GM21515 (cell line): ENCODE results near the gene RBM24.
"Not testable (repeated sequence)": the region's sequence is repeated elsewhere in the genome, so short reads cannot be mapped to it uniquely, and the experiment has no call there.

Experiments used
- ATAC-seq: cut with Tn5 transposase; IDR thresholded peaks from one replicate; pipeline ENCODE4 v1.9.1; 2021; ENCODE audit not compliant: unreplicated experiment

RBM24 gene

DNA sequence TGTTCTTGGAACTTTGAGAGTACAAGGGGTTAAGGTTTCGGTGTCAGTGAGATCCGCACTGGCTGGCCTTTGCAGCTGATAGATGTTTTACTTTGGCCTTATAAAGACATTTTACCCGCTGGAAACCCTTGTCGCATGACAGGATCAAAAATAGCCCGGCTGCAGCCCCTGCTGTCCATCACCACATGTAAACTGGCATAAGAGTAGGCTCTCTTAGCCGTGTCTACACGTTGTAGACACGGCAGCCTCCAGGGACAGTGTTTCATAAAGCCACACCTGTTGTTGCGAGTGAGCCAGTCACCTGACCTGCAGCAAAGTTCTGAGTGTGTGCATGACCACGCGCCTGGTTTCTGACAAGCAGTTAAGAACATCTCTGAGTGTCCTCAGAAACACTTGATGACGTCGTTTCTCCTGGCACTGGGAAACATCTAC is 8.5 kb downstream of the RBM24 start:
- no peak for ATAC-seq

DNA sequence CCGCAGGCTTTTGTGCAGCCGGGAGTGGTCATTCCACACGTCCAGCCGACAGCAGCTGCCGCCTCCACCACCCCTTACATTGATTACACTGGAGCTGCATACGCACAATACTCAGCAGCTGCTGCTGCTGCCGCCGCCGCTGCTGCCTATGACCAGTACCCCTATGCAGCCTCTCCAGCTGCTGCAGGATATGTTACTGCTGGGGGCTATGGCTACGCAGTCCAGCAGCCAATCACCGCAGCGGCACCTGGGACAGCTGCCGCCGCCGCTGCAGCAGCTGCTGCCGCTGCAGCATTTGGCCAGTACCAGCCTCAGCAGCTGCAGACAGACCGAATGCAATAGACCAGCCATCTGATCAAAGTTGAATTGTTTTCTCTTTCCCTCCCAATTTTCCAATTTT is 10.6 kb downstream of the RBM24 start:
- no peak for ATAC-seq

DNA sequence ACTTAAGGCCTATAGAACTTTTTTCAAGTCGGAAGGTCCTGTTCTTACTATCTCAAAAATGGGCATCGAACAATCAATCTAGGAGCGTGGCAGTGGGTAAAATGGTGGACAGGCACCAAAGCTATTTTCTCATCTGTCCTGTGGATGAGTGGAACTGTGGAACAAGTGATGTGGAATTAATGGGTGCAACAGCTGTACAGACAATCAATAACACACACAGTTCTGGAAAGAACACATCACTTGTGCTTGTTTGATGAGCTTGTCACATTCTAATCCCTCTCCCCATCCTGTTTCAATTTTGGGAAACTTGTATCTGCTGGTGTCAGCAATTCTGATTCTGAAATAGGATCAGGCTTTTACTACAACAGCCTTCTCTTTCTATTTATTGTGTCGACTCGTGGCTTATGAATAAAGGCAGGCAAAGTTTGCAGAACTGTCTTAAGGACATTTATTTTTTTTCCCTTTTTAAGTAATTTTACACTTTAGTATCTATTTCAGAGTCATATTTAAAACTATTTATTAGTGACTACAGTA is 11.5 kb downstream of the RBM24 start:
- ATAC-seq = no peak

DNA sequence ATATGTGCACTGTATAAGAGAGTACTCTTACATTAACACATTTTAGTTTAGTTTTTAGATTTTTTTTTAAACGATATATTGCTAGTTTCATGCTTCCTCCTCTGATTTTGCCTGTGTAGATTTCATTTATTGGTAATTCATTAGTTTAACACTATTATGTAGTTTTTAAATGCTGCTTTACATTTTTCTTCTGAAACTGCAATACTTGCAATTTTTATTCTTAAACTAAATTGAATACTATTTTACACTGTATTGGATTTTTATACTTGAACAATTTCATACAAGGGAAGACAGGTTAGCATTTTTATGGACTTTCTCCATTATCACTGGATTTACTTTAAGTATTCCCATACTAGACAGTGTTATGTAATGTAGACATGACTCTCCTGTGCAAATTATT is 12.2 kb downstream of the RBM24 start:
- no peak for ATAC-seq

DNA sequence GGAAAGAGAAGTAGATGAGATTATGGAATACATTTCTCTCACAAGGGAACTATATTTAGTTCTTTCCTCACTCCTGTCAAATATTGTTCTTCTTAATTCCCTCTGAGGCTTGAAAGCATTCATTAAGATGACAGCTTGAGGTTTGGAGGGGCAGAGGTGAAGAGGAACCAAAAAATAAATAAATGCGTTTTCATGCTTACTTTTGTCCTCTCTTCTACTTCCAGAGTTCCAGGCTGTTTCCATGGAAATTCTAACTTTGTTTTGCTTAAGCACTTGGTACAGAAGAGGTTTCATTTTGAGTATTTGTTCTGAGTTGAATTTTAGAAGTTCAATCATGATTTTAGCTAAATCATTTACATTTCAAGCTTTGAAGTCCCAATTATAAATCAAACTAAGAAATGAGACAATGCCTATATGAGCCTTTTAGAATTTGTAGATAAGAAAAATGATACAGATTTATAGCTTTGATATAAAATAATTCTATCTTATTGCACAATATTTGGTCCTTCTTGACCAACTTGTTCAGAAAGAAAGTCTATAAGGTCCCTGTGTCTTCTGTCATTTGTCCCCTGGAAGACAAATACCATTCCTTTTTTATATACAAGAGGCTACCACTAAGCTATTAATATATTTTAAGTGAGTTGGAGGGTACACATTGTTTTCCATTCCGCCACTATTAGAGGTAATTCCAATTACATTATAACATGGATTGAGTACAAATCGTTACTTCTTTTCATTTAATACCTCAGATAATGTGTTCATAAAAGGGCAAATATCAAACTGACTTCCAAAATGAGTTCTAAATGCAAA is 16.3 kb downstream of the RBM24 start:
- no peak for ATAC-seq

DNA sequence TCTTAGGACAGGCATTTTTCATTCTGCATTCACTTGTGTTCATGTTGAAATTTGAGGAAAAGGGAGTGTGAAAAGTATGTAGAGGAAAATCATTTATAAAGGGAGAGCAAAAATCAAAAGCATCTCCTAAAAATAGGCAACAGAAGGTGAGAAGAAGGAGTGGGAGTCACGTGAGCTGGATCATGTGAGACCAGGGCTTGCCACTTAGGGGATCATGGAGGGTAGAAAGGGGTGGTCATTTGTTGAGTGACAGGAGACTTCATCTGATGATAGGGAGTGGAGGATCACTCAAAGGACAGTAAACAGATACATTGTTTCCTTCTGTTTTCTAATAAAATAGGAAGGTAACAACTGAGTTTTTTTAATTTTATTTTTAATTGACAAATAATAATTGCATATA is 17.1 kb downstream of the RBM24 start:
- ATAC-seq = no peak

DNA sequence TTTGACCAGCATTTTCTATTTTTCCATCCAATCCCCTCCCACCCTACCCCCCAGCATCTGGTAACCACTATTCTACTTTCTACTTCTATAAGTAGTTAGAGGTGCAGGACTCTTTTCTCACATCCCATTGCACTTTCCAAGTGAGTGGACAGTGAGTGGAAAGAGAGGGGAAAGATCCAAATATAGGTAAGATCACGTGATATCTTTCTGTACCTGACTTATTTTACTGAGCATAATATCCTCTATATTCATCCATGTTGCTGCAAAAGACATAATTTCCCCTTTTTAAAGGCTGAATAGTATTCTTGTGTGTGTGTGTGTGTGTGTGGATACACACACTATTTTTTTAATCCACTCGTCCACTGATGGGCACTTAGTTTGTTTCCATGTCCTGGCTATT is 18.1 kb downstream of the RBM24 start:
- ATAC-seq = no peak

DNA sequence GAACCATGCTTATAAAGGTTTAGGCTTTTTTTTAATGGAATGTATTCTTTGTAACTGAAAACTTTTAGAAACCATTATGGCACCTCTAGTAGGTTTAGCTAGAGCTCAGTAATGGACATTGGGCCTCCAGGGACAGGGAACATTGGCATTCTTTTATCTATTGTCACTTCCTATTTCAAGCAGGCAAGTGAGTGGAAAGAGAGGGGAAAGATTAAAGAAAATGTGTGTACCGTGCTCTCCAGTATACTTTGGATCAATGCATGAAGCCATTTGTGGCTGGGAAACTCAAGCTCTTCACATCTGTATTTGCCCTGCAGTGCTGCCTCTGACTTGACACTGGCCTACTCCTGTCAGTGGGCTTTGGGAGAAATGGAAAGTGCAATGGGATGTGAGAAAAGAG is 18.6 kb downstream of the RBM24 start:
- ATAC-seq = no peak

DNA sequence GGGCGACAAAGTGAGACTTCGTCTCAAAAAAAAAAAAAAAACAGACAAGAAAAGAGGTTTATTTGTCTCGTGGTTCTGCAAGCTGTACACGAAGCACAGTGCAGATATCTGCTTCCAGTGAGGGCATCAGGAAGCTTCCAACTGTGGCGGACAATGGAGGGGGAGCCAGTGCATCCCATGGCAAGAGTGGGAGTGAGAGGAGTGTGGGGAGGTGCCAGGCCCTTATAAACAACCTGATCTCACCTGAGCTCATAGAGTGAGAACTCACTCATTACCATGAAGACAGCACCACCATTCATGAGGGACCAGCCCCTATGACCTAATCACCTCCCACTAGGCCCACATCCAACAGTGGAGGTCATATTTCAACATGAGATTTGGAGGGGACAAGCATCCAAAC is 19.5 kb downstream of the RBM24 start:
- ATAC-seq = no peak

DNA sequence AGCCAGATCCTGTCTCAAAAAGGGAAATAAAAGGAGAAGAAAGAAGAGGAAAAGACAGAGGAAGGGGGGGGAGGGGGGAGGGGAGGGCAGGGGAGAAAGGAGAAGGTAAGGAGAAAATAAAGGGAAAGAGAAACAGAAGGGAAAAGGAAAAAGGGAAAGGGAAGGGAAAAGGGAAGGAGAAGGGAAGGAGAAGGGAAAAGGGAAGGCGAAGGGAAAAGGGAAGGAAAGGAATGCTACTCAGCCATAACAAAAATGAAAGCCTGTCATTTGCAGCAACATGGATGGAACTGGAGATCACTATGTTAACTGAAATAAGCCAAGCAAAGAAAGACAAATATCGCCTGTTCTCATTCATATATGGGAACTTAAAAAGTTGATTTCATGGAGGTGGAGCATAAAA is 22.3 kb downstream of the RBM24 start:
- no peak for ATAC-seq

DNA sequence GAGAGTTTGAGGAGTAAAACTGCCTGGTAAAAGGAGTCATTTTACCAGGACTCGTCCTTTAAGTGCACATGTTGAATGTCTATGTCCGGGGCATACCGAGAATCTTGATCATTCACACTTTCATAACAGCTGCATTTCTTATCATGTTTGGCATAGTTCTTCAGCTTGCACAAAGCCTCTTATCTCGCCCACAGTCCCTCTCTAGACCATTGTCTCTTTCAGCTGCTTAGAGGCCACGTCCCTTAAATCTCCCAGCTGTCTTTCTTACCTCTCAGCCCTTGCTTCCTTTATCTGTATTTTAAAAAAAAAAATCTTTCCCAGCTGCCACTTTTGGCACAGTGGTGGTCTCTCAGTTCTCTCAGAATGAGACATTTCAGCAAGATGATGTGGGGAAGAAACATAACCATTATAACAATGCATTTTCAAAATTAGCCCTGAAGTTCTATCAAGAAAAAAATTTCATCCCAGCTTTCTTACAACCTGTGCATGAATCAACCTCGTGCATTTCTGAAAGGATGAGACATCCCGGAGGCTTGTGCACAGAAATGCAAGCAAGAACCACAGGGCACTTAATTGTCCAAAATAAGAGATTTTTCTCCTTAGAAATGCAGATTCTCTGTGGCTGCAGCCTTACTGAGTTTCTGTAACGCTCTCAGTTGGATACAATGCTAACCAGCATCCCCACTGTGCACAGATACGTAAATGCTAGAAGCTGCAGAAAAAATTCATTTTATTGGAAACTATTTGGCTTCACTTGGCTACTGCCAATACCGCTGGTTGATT is 24.2 kb downstream of the RBM24 start:
- no peak for ATAC-seq

DNA sequence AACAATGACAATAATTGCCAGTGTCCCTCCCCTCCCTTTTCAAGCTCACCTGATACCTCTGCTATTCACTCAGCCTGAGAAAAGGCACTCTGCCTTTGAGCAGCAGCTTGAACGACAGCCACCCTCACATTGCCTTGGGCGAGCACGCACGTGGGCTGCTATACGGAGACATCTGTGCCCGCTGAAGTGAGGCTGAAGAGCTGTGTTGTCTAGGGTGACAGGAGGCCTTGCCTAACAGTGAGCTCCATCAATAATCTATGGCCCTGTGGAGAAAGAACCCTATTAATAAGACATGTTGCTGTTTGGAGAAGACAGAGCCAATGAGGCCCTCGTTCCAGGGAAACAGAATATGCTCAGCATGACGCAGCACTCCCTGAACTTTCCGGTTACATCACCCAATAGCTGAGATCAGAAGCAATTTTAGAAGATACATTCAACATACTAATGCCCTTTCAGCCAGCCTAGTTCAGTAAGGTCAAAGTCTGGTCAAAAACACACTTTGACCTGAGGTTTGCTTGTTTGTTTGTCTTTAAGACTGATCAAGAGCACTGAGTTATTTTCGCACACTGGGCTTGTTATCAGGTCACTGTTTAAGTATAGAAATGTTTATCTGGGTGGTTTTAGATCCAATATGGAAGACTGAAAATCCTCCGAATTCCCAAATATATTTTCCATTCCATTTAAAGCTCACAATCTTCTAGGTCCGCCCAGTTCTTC is 30.6 kb downstream of the RBM24 start:
- ATAC-seq = no peak

DNA sequence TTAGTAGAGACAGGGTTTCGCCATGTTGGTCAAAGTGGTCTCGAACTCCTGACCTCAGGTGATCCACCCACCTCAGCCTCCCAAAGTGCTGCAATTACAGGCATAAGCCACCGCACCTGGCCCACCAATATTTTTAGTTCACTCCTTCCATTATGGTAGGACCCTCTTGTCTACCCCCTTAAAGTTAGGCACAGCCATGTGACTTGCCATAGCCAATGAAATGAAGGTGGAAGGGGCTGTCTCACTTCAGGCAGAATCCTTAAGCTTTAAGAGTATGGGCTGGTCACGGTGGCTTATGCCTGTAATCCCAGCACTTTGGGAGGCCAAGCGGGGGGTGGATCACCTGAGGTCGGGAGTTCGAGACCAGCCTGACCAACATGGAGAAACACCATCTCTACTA is 32.1 kb downstream of the RBM24 start:
- ATAC-seq = not testable (repeated sequence)

DNA sequence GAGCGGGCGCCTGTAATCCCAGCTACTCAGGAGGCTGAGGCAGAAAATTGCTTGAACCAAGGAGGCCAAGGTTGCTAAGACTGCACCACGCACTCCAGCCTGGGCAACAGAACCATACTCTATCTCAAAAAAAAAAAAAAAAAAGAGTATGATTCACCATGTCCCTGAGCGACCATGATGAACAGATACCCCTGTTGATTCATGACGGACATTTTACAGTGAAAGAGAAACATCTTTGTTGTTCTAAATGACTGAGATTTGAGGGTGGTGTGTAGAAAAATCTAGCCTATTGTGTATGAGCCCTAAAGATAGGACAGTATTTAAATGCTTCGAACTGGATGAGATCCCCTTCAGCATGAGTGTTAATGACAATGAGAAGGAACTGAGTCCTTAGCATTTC is 32.8 kb downstream of the RBM24 start:
- no peak for ATAC-seq

DNA sequence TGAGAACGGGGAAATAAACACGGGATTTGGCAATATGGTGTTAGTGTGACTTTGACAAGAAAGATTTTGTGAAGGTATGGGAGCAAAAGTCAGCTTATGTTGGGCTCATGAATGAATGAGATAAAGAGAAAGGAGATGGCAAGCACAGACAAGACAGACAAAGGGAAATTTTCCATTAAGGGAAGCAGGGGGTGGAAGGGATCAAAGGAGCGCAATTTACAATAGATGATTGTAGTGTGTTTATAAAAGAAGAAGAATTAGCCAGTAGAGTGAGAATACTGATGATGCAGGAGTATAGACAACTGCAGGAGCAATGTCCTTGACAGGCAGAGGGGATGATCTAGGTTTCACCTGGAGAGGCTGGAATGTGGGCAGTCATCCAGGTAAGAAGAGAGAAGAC is 34.1 kb downstream of the RBM24 start:
- no peak for ATAC-seq

DNA sequence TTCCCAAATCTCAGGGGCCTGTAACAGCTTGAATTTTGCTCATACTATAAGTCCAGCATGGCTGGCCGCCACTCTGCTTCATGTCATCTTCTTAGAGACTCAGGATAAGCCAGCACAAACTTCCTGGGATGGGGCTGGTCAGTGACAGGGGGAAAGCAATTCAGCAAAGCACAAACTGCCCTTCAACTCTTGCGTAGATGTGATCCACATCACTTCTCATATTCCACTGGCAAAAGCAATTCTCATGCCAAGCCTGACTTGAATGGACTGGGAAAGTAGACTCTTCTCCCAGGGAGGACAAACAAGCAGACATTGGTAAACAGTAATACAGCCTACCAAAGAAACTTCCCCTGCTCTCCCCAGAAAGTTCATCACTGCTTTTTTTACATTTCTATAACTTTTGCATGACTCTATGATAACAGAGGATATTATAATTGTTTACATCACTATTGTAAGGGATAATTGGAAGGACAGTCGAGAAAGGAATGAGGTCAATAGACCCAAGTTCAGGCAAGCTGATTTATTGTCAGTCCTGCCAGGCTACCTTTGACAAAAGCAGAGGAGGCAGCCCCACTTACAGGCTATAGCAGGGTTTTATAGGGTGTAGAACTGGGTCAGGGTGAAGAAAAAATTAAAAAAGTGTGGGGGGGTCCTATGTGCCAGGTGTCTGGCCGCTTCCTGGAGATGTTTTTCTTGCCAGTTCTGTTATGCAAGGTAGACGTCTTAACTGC is 37.4 kb downstream of the RBM24 start:
- ATAC-seq = no peak

DNA sequence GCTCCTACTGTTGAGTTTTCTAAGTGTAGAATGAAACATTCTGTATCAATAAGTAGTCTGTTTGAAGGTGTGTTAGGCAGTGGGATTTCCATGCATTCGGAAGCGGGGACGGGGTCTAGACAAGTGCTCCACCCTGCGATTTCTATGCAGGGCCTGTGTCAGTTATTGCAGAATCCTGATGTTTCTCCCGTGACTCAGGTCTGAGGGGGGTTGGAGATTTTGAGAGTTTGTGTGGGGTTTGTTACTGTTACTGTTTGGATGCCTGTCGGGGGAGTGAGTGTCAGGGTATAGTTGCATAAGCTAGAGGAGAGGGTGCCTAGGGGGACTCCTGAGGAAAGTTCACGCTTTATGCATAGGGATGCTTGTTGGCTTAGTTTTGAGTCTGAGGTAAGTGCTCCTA is 39.1 kb downstream of the RBM24 start:
- not testable (repeated sequence) for ATAC-seq

DNA sequence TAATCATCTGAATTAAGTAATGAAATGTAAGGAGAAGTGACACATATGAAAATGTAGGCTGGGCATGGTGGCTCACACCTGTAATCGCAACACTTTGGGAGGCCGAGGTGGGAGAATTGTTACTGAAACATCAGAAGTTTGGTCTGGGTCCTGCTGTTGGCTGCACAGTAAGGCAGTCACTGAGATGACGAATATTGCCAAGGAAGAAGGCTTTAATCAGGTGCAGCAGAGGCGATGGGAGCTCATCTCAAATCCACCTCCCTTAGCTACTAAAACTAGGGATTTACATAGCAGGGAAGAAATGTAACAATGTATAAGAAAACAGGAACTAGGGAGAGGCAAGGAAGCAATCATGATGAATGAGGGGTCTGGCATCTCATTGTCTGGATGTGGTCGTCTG is 50.1 kb downstream of the RBM24 start:
- ATAC-seq = no peak

DNA sequence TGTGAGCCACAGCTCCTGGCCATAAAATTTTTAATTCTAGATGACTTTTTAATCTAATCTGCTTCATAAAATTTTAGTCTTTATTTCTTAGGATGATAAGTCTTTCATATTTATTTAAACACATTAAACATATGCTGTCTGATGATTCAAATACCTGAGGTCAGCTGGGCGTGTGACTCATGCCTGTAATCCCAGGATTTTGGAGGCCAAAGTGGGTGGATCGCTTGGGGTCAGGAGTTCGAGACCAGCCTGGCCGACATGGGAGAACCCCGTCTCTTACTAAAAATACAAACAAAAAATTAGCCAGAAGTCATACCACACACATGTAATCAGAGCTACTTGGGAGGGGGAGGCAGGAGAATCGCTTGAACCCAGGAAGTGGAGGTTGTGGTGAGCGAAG is 53.1 kb downstream of the RBM24 start:
- no peak for ATAC-seq

DNA sequence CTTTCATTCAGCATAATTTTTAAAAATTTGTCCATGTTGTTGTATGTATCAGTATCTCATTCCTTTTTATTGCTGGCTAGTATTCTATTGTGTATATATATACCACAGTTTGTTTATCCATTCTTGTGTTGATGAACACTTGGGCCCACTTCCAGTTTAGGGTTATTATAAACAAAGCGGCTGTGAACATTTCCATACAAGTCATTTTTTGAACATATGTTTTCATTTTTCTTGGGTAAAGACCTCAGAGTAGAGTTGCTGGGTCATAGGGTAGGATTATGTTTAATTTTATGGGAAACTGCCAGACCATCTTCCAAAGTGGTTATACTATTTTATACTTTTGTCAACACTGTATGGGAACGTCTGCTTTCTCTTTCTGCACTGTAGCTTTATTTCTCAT is 55.3 kb downstream of the RBM24 start:
- ATAC-seq = no peak

DNA sequence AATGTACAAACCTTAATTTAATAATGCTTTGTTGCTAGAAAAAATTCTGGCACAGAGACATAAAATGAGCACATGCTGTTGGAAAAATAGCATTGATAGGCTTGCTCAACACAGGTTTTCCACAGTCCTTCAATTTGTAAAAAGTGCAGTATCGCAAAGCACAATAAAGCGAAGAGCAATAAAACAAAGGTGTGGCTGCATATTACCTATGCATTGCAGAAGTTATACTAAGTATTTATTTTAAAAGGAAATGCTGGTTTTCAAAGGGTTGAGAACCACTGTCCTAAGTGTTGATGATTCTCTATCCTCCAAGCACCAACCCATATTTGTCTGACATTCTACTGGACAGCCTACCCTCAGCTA is 58.1 kb downstream of the RBM24 start:
- ATAC-seq = no peak
